Measurements from ENCODE around the gene PRODH.
"Not testable (repeated sequence)": the region's sequence is repeated elsewhere in the genome, so short reads cannot be mapped to it uniquely, and the experiment has no call there.

The PRODH gene

DNA sequence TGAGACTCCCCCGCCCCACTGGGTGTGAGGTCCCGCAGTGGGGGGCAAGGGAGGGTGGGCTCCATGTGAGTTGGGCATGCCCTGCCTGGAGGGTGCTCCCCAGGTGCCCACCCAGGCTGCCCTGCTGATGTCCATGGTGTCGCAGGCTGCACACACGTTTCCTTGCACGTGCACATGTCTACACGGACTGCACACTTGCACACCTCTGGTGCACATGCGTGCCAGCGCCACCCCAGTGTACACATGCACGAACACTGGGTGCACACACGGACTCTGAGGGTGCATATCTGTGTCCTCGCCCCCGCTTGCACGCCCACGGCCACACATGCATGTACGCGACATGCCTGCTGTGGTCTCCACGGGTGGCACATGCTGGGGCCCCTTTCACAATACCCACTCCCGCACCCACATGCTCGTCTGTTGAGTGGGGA lies 35.2 kb upstream of the PRODH start:
- no peak for DNase-seq (ENCODE audit: low read depth)
- TF ChIP-seq CTCF (IDR thresholded peaks at IDR 0.05; ENCODE audit: control insufficient read depth, extremely low read depth, insufficient read depth), result no peak
- H3K4me3 ChIP-seq (ENCODE audit: low read depth, low read length), result peak overlapping the region; percentile 51

DNA sequence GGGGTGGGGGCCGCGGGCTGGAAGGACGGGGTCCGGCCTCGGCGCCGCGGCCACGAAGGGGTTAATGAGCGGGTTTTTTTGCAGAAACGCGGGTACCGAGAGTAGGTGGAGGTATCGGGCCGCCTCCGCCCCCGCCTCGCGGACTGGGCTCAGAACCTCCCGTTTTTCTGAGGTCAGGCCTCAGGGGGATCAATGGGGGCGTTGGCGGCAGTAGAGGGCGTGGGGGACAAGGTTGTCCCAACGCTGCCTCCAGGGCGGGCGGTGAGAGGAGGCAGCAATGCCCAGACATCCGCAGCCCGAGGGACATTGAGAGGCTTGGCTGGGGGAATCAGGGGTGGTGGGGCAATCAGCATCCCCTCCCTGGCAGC lies 34.8 kb upstream of the PRODH start:
- no peak for DNase-seq (ENCODE audit: low read depth)
- peak overlapping the region; percentile 51 for H3K4me3 ChIP-seq (ENCODE audit: low read depth, low read length)
- no peak for TF ChIP-seq CTCF (IDR thresholded peaks at IDR 0.05; ENCODE audit: control insufficient read depth, extremely low read depth, insufficient read depth)

DNA sequence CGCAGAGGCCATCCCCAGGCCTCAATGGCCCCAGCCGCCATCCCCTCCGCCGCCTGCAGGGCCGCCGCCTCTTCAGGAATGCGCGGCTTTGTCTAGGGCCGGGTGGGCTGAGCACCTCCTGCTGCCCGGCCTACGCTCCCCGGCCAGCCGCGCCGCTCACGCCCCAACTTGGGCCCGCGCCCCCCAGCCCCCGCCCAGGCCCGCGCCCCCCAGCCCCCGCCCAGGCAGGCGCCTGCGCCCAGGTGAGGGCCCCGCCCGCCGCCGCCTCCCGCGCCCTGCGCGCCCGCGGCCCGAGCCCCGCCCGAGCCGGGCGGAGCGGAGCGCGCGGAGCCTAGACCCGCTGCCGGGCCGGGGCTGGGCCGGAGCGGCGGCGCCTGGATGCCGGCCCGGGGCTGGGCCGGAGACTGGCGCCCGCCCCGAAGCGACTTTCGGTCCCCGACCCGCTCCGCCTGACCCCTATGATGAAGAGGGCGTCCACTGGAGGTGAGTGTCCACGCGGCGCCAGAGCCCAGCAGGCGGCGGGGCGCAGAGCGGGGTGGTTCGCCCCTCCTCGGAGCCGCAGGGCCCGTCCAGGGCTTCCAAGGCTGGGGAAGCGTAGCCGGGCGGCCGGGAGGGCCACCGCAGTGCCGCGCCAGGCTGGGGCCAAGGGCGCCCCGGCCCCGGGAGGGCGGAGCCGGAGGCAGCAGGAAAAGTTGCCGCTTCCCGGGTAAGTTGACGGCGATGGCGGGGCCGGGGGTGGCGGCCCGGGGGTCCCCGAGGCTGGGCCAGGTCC lies 34.3 kb upstream of the PRODH start:
- TF ChIP-seq CTCF (IDR thresholded peaks at IDR 0.05; ENCODE audit: control insufficient read depth, extremely low read depth, insufficient read depth), result no peak
- peak overlapping the region; percentile 51 for H3K4me3 ChIP-seq (ENCODE audit: low read depth, low read length)
- no peak for DNase-seq (ENCODE audit: low read depth)

DNA sequence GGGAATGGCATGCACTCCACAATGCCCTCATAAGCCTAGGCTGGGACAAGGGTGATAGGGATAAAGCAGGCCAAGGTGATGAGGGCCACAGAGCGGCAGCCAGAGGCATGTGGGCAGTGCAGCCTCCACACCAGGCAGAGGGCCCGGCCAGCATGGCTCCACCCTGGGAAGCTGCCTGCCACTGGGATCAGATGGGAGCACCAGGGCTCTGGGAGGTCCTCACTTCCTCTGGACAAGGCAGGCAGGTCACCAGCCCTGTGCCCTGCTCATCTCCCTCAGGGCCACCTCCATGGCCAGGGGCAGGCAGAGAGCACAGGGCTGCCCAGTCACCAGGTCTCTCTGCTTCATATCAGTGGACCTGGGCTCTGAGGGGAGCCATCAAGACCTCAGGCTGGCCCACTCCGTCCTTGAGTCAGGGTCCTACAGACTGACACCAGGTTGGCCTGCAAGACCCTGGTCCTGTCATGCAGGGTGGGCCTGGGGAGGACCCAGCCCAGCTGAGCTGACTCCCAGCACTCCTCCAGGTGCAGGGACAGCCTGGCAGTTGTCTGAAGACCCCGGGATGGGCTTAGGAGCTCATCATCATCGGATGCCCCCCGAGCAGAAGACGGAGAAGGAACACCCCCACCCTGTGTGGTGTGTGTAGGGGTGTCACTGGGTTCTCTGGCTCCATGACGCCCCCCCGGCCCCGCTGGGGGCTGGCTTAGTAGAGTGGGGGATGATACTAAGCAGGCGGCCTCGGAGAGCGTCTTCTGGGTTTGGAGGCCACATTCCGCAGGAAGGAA lies 33.3 kb upstream of the PRODH start:
- H3K4me3 ChIP-seq (ENCODE audit: low read depth, low read length); DNase-seq (ENCODE audit: low read depth): not testable (repeated sequence)

GRCh38 chr22:18968011-18968749 lies 32.1 kb upstream of the PRODH start:
- H3K4me3 ChIP-seq (ENCODE audit: low read depth, low read length), result no peak overlapping the region
- no peak for TF ChIP-seq CTCF (IDR thresholded peaks at IDR 0.05; ENCODE audit: control insufficient read depth, extremely low read depth, insufficient read depth)
- no peak for DNase-seq (ENCODE audit: low read depth)

- not testable (repeated sequence) for DNase-seq (ENCODE audit: low read depth); H3K4me3 ChIP-seq (ENCODE audit: low read depth, low read length)
Observed at GRCh38 chr22:18967391-18968010, 31.4 kb upstream of the PRODH start.

- DNase-seq (ENCODE audit: low read depth), result no peak
- no peak overlapping the region for H3K4me3 ChIP-seq (ENCODE audit: low read depth, low read length)
- TF ChIP-seq CTCF (IDR thresholded peaks at IDR 0.05; ENCODE audit: control insufficient read depth, extremely low read depth, insufficient read depth), result no peak
Observed at GRCh38 chr22:18966748-18967147, 30.7 kb upstream of the PRODH start.

All from LNCaP clone FGC (cell line).